SK-N-SH (cell line): ENCODE data around the gene GARNL3. TPM values are rescaled to one million over a fixed set of nuclear protein-coding genes. Genes with fewer than 3 reads are reported as not detected.

ENCODE experiments used
- CTCF ChIA-PET: fragments of 300-600, 350-600 bp; formaldehyde crosslinking; extraction: SDS; loops from one replicate; lab custom pipeline; 2021; lab: Yijun Ruan, JAX
- POLR2A ChIA-PET: fragments of 350-600 bp; sonication (Branson Sonifier 250); formaldehyde crosslinking; extraction: SDS; loops from one replicate; lab custom pipeline; 2020; ENCODE audit warnings: antibody characterized with exemption, inconsistent platforms; lab: Yijun Ruan, JAX
- DNase-seq: peaks from one replicate; pipeline ENCODE4 v3.0.0; 2012
- H2AFZ ChIP-seq: fragments of 200-600 bp; sonication (generic); 2 replicates; pipeline ENCODE4 v1.8.1; 2016; ENCODE audit warnings: antibody characterized with exemption, mild to moderate bottlenecking, low read depth
- H3F3A ChIP-seq: fragments of 200-600 bp; sonication (generic); replicated peaks from 2 replicates; pipeline ENCODE3; 2016; ENCODE audit warnings: antibody characterized with exemption, mild to moderate bottlenecking; ENCODE audit not compliant: insufficient read depth
- H3K27ac ChIP-seq, 2 experiments: fragments of 200-500 bp in 1 of 2; fragments of 200-600 bp in 1 of 2; sonication (Bioruptor generic) in 1 of 2; sonication (generic), shearing (Covaris generic) in 1 of 2; 2 replicates each; pipeline versions ENCODE4 v1.5.1 to v1.6.1; 2014 to 2016; ENCODE audit warnings: low read depth in 2 of 2, inconsistent platforms in 1 of 2, low read length in 1 of 2, mild to moderate bottlenecking in 1 of 2, mixed read lengths in 1 of 2
- H3K27me3 ChIP-seq: fragments of 200-600 bp; sonication (generic), shearing (Covaris generic); 2 replicates; pipeline ENCODE4 v1.6.1; 2016; ENCODE audit warnings: mixed run types; ENCODE audit not compliant: insufficient read depth
- H3K36me3 ChIP-seq, 2 experiments: fragments of 200-500 bp in 1 of 2; fragments of 200-600 bp in 1 of 2; sonication (Bioruptor generic) in 1 of 2; sonication (generic) in 1 of 2; replicated peaks in 1 of 2; 2 replicates each; pipeline versions ENCODE3 to v1.5.1; 2014 to 2016; ENCODE audit warnings: low read length in 1 of 2, mild to moderate bottlenecking in 1 of 2; ENCODE audit not compliant: insufficient read depth in 2 of 2, control insufficient read depth in 1 of 2
- H3K4me1 ChIP-seq, 2 experiments: fragments of 200-500 bp in 1 of 2; fragments of 200-600 bp in 1 of 2; sonication (Bioruptor generic) in 1 of 2; sonication (generic), shearing (Covaris generic) in 1 of 2; 2 replicates each; pipeline versions ENCODE4 v1.5.1 to v1.6.1; 2014 to 2016; ENCODE audit warnings: low read depth in 1 of 2, low read length in 1 of 2, mixed run types in 1 of 2; ENCODE audit not compliant: insufficient read depth in 2 of 2, control insufficient read depth in 1 of 2
- H3K4me2 ChIP-seq: fragments of 200-600 bp; sonication (generic), shearing (Covaris generic); 2 replicates; pipeline ENCODE4 v1.6.1; 2017; ENCODE audit warnings: mixed run types
- H3K4me3 ChIP-seq, 2 experiments: fragments of 200-500 bp in 1 of 2; fragments of 200-600 bp in 1 of 2; sonication (Bioruptor generic) in 1 of 2; sonication (generic), shearing (Covaris generic) in 1 of 2; 2 replicates each; pipeline versions ENCODE4 v1.5.1 to v1.8.1; 2014 to 2016; ENCODE audit warnings: low read depth in 2 of 2, inconsistent platforms in 1 of 2, low read length in 1 of 2, mild to moderate bottlenecking in 1 of 2, mixed read lengths in 1 of 2, moderate library complexity in 1 of 2
- H3K79me2 ChIP-seq: fragments of 200-600 bp; sonication (generic); 2 replicates; pipeline ENCODE4 v1.8.1; 2017; ENCODE audit warnings: mild to moderate bottlenecking; ENCODE audit not compliant: insufficient read depth
- H3K9ac ChIP-seq: fragments of 200-600 bp; sonication (generic); 2 replicates; pipeline ENCODE4 v1.6.1; 2017; ENCODE audit warnings: mixed run types
- H3K9me2 ChIP-seq: fragments of 200-600 bp; sonication (generic); 2 replicates; pipeline ENCODE4 v1.6.1; 2017; ENCODE audit warnings: mixed run types
- H3K9me3 ChIP-seq: fragments of 200-600 bp; sonication (generic); 2 replicates; pipeline ENCODE4 v1.6.1; 2017; ENCODE audit warnings: mixed run types, mild to moderate bottlenecking, moderate library complexity
- H4K20me1 ChIP-seq: fragments of 200-600 bp; sonication (generic); 2 replicates; pipeline ENCODE4 v1.6.1; 2017; ENCODE audit warnings: mild to moderate bottlenecking, mixed run types; ENCODE audit not compliant: insufficient read depth
- ELF1 ChIP-seq: IDR thresholded peaks from 2 replicates; pipeline ENCODE4 v1.4.0; 2012
- EZH2phosphoT487 ChIP-seq: fragments of 200-600 bp; sonication (generic); IDR thresholded peaks from 2 replicates; pipeline ENCODE4 v1.6.1; 2017; ENCODE audit warnings: low read depth, mixed run types, mild to moderate bottlenecking, antibody characterized with exemption, moderate library complexity, borderline replicate concordance
- FOXM1 ChIP-seq: IDR thresholded peaks from 2 replicates; pipeline ENCODE4 v1.4.0; 2012; ENCODE audit warnings: low read depth, mild to moderate bottlenecking
- MEF2A ChIP-seq: IDR thresholded peaks from 2 replicates; pipeline ENCODE4 v1.4.0; 2012; ENCODE audit warnings: low read depth, borderline replicate concordance
- MXI1 ChIP-seq: IDR thresholded peaks from 2 replicates; pipeline ENCODE4 v1.6.1; 2012; ENCODE audit warnings: mild to moderate bottlenecking, low read depth, low read length, improper control_type of control experiment
- NFIC ChIP-seq: IDR thresholded peaks from 2 replicates; pipeline ENCODE4 v1.4.0; 2012; ENCODE audit warnings: borderline replicate concordance
- NRF1 ChIP-seq: IDR thresholded peaks from 2 replicates; pipeline ENCODE4 v1.6.1; 2012; ENCODE audit warnings: low read depth, mild to moderate bottlenecking, low read length
- POLR2AphosphoS5 ChIP-seq: IDR thresholded peaks from 2 replicates; pipeline ENCODE4 v1.6.1; 2012; ENCODE audit warnings: low read depth, low read length
- RAD21 ChIP-seq: IDR thresholded peaks from 2 replicates; pipeline ENCODE4 v1.6.1; 2012; ENCODE audit warnings: mild to moderate bottlenecking, low read length
- RXRA ChIP-seq: IDR thresholded peaks from 2 replicates; pipeline ENCODE4 v1.4.0; 2012; ENCODE audit warnings: low read depth, mild to moderate bottlenecking, borderline replicate concordance
- SIN3A ChIP-seq: IDR thresholded peaks from 2 replicates; pipeline ENCODE4 v1.6.1; 2012; ENCODE audit warnings: low read depth, mild to moderate bottlenecking, low read length, moderate library complexity, borderline replicate concordance
- TAF1 ChIP-seq: IDR thresholded peaks from 2 replicates; pipeline ENCODE4 v1.6.1; 2012; ENCODE audit warnings: low read depth, mild to moderate bottlenecking, low read length, moderate library complexity, borderline replicate concordance
- YY1 ChIP-seq: IDR thresholded peaks from 2 replicates; pipeline ENCODE4 v1.4.0; 2012; ENCODE audit warnings: low read depth, mild to moderate bottlenecking
- WGBS: methylation state at CpG from one replicate; pipeline ENCODE4 v1.1.6; 2017; ENCODE audit warnings: low lambda C conversion rate; 5-methylcytosine and 5-hydroxymethylcytosine counted together
- polyA plus RNA-seq, 3 experiments: library from polyadenylated mRNA; depleted of rRNA; stranded (reverse); fragments of >200 nt; gene quantifications; 2 replicates each; pipeline ENCODE4 v1.2.3, GENCODE V29; 2012
- TF ChIP-seq, protein P1 (sequence below): IDR thresholded peaks from 2 replicates; pipeline ENCODE4 v1.4.0; 2012; ENCODE audit warnings: low read depth, borderline replicate concordance
- TF ChIP-seq, protein P2 (sequence below): IDR thresholded peaks from 2 replicates; pipeline ENCODE4; 2012
- TF ChIP-seq, protein P3 (sequence below): IDR thresholded peaks from 2 replicates; pipeline ENCODE4 v1.6.1; 2012; ENCODE audit warnings: mild to moderate bottlenecking, low read depth, low read length, moderate library complexity
- TF ChIP-seq, protein P4 (sequence below): IDR thresholded peaks from 2 replicates; pipeline ENCODE4 v1.4.0; 2012; ENCODE audit warnings: low read depth, borderline replicate concordance
- TF ChIP-seq, protein P5 (sequence below): fragments of 150-350 bp; IDR thresholded peaks from 2 replicates; pipeline ENCODE4 v1.6.1; 2017; ENCODE audit warnings: antibody characterized with exemption, low read length, low read depth, borderline replicate concordance

The GARNL3 gene
- polyA plus RNA-seq, 1 of the 3 experiments (the other 2 are of a cell fraction) = 9.1 TPM

DNA sequence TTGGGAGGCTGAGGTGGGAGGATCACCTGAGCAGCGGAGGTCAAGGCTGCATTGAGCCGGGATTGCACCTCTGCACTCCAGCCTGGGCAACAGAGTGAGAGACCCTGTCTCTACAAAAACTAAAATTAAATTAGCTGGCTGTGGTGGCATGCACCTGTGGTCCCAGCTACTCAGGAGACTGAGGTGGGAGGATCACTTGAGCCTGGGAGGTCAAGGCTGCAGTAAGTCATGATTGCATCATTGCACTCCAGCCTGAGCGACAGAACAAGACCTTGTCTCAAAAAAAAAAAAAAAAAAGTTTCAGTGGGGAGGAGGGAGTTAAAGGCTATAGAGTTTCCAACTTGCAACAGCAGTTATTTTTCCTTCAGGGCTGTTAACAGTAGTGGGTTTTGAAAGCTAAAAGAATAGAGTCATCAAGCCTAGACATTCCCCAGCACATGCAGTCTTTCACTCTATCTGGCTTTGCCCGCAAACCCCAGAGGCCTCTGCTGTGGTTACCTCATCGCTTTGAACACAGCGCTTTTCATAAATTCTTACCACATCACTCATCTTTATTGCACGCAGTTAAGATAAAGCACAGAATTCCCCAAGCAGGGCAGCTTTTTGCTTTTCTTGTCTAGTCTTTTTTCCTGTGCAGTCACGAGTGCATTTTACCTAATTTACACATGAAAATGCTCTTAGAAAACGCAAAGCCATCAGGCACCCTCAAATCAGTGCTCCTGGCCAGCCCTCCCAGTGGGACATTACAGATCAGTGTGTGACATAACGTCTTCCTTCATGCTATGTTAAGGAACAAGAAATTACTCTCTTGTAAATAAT, 123.7 kb downstream of the GARNL3 start (continued):
- TF ChIP-seq YY1 = no peak
- TF ChIP-seq NFIC = peak; percentile 49; the same call in 1 of the 2 replicates
- TF ChIP-seq SIN3A = peak; percentile 70; the same call in 1 of the 2 replicates
- peak; percentile 68; the same call in 1 of the 2 replicates for TF ChIP-seq POLR2AphosphoS5

DNA sequence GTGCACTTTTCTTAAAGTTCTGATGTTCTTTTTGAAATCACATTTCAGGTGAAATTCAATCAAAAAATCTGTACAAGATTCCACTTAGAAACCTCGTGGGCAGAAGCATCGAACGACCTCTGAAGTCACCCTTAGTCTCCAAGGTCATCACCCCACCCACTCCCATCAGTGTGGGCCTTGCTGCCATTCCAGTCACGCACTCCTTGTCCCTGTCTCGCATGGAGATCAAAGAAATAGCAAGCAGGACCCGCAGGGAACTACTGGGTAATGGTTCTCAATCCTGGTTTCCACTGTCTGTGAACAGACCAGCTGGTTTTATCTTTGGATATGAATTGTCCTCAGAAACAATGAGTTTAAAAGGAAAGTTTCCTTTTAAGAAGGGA, 124.3 kb downstream of the GARNL3 start:
- Histone ChIP-seq H3K4me2 (peak overlapping the region; percentile 60), H3K79me2 (no peaks in the 10 kb centered on the region), H3K9me2 (no peaks in the 10 kb centered on the region), H3K27ac (peak overlapping the region; percentile 7 to 80; a peak in 3 of 4 replicates), H3K36me3 (no peaks in the 10 kb centered on the region), H4K20me1 (no peaks in the 10 kb centered on the region; the same call in 1 of the 2 replicates), H3K27me3 (no peaks in the 10 kb centered on the region), H3K4me1 (peaks cover 0 to 9% of the 10 kb centered on the region in 2 experiments; a peak in 2 of 4 replicates), H3K9me3 (no peaks in the 10 kb centered on the region), H2AFZ (peak overlapping the region; percentile 58; the same call in 1 of the 2 replicates), H3K4me3 (no peak overlapping the region), H3F3A (peaks cover 30% of the 10 kb centered on the region), H3K9ac (peak overlapping the region; percentile 41)
- TF ChIP-seq NRF1 = no peak
- TF ChIP-seq RAD21 = no peak
- no peak for TF ChIP-seq TAF1
- TF ChIP-seq EZH2phosphoT487 = no peak
- TF ChIP-seq, protein P1, sequence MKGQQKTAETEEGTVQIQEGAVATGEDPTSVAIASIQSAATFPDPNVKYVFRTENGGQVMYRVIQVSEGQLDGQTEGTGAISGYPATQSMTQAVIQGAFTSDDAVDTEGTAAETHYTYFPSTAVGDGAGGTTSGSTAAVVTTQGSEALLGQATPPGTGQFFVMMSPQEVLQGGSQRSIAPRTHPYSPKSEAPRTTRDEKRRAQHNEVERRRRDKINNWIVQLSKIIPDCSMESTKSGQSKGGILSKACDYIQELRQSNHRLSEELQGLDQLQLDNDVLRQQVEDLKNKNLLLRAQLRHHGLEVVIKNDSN = no peak
- TF ChIP-seq, protein P2, sequence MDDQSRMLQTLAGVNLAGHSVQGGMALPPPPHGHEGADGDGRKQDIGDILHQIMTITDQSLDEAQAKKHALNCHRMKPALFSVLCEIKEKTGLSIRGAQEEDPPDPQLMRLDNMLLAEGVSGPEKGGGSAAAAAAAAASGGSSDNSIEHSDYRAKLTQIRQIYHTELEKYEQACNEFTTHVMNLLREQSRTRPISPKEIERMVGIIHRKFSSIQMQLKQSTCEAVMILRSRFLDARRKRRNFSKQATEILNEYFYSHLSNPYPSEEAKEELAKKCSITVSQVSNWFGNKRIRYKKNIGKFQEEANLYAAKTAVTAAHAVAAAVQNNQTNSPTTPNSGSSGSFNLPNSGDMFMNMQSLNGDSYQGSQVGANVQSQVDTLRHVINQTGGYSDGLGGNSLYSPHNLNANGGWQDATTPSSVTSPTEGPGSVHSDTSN = no peak
- no peak for TF ChIP-seq RXRA
- TF ChIP-seq MEF2A = no peak
- no peak for TF ChIP-seq ELF1
- TF ChIP-seq, protein P3, sequence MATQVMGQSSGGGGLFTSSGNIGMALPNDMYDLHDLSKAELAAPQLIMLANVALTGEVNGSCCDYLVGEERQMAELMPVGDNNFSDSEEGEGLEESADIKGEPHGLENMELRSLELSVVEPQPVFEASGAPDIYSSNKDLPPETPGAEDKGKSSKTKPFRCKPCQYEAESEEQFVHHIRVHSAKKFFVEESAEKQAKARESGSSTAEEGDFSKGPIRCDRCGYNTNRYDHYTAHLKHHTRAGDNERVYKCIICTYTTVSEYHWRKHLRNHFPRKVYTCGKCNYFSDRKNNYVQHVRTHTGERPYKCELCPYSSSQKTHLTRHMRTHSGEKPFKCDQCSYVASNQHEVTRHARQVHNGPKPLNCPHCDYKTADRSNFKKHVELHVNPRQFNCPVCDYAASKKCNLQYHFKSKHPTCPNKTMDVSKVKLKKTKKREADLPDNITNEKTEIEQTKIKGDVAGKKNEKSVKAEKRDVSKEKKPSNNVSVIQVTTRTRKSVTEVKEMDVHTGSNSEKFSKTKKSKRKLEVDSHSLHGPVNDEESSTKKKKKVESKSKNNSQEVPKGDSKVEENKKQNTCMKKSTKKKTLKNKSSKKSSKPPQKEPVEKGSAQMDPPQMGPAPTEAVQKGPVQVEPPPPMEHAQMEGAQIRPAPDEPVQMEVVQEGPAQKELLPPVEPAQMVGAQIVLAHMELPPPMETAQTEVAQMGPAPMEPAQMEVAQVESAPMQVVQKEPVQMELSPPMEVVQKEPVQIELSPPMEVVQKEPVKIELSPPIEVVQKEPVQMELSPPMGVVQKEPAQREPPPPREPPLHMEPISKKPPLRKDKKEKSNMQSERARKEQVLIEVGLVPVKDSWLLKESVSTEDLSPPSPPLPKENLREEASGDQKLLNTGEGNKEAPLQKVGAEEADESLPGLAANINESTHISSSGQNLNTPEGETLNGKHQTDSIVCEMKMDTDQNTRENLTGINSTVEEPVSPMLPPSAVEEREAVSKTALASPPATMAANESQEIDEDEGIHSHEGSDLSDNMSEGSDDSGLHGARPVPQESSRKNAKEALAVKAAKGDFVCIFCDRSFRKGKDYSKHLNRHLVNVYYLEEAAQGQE = no peak
- TF ChIP-seq FOXM1 = no peak
- TF ChIP-seq NFIC = no peak
- TF ChIP-seq MXI1 = no peak
- TF ChIP-seq, protein P4, sequence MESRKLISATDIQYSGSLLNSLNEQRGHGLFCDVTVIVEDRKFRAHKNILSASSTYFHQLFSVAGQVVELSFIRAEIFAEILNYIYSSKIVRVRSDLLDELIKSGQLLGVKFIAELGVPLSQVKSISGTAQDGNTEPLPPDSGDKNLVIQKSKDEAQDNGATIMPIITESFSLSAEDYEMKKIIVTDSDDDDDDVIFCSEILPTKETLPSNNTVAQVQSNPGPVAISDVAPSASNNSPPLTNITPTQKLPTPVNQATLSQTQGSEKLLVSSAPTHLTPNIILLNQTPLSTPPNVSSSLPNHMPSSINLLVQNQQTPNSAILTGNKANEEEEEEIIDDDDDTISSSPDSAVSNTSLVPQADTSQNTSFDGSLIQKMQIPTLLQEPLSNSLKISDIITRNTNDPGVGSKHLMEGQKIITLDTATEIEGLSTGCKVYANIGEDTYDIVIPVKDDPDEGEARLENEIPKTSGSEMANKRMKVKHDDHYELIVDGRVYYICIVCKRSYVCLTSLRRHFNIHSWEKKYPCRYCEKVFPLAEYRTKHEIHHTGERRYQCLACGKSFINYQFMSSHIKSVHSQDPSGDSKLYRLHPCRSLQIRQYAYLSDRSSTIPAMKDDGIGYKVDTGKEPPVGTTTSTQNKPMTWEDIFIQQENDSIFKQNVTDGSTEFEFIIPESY = no peak
- TF ChIP-seq, protein P5, sequence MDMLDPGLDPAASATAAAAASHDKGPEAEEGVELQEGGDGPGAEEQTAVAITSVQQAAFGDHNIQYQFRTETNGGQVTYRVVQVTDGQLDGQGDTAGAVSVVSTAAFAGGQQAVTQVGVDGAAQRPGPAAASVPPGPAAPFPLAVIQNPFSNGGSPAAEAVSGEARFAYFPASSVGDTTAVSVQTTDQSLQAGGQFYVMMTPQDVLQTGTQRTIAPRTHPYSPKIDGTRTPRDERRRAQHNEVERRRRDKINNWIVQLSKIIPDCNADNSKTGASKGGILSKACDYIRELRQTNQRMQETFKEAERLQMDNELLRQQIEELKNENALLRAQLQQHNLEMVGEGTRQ = no peak
- CTCF ChIA-PET = no interaction called here
- POLR2A ChIA-PET = no interaction called here
- 70% methylated on average over 6 of the region's 6 CpGs for WGBS
- no peak for DNase-seq
